Eye (tissue), 1 donor: ENCODE data around the gene ZNF337.
"Not testable (repeated sequence)": the region's sequence is repeated elsewhere in the genome, so short reads cannot be mapped to it uniquely, and the experiment has no call there.

Experiments used
- DNase-seq: peaks from one replicate; pipeline ENCODE4 v3.0.0-alpha.2; 2015

ZNF337 gene

DNA sequence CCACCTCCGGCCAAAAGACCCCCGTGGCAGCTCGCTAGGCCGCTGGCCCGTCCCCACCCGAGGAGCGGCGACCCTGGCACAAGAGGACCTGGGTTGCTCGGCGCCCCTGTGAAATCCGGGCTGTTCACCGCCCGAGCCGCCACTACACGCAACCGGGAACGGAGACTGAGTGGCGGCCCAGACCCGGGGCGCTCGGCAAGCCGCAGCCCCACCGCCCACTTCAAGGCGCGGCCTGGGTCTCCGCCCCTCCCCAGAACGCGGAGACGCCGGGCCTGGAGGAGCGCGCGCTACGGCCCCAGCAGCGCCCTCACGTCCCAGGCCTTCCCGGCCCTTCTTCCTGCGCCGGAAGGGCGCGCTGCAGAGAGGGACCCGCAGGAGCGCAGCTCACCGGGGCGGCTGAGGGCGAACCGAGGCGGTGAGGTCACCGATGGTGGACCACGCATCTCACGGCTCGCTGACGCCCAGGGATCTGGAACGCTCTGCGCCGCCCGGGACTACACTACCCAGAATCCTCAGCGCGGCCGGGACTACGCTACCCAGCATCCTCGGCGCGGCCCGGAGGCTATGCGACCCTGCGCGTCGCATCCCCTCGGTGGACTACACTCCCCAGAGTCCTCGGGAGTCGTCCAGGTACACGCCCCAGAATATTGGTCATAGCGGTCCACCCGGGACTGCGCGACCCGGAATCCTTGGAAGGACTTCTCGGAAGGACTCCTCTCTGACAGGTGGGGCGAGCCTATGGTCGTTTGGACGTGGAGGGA, at the start of gene ZNF337:
Gene ZNF337 (minus strand): TSS at position 483 of the 761 bp plus-strand sequence. CDS start 10,436 bp downstream, outside the sequence.
- peak; percentile 98 for DNase-seq

DNA sequence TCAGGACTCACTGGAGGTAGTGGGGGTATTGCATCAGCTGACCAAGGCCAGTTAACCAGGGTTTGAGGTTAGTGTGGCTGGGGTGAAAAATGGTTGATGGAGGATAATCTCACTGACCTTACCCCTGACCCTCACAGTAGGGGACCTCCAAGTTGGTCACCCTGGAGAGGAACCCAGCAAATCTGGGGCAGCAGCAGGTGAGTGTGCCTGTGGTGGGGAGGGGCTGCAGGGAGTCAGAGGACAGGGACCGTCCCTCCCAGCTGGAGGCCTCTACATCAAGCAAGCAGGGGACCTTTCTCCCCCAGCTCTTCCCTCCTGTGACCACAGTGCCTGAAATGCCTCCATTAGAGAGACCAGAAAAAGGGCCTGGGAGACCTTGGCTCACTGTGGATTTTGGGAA, 49.1 kb upstream of the ZNF337 start:
- no peak for DNase-seq

DNA sequence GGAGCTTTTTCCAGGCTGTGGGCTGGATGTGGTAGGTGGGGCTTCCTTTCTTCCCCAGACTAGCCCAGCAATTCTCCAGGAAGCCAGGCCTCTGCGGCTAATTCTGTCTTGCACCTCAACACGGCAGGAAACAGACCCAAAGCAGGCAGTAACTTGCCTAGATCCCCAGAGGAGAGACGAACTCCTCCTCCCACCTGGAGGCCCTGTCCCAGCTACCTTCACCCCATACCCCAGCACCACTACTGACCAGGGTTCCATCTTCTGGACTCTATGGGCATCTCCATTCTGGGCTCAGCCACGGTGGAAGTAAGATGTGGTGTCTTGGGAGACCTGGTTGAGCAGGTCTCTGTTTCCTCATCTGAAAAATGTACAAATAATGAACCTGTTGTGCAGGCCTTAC, 48.4 kb upstream of the ZNF337 start:
- DNase-seq, result no peak

DNA sequence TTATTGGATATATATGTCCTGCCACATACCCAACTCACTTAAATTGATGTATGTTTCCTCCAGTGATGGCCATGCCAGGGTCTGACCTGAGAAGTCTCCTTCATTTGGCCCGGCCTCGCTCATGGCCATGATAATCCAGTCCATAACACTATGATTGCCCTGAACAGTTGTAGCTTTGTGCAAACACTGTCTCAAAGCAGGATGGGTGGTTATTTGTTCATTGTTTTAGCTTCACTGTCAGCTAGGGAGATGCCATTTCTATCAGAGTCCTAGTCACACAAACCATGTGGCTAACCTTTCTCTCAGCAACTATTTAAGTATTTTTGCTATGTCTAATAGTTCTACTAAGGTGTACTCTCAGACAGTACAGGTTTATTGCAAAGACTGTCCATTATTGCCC, 47.6 kb upstream of the ZNF337 start:
- no peak for DNase-seq

DNA sequence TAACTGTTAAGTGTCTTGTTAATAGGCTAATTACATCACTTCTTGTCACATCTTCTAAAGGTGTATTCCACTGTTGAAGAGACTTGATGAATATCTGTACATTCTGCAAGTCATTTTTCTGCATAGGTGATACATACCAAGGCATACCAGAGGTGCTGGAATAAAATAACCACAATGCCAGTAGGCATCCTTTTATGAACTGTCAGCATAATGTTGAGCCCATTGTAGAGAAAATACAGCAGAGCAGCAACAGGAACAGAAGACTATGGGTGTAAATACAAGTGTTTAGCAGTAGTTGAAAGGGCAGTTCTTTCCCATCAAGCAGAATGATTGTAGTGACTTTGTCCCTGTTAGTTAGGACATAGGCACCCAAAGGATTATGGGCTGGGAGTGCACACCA, 44.4 kb upstream of the ZNF337 start:
- DNase-seq, result no peak

DNA sequence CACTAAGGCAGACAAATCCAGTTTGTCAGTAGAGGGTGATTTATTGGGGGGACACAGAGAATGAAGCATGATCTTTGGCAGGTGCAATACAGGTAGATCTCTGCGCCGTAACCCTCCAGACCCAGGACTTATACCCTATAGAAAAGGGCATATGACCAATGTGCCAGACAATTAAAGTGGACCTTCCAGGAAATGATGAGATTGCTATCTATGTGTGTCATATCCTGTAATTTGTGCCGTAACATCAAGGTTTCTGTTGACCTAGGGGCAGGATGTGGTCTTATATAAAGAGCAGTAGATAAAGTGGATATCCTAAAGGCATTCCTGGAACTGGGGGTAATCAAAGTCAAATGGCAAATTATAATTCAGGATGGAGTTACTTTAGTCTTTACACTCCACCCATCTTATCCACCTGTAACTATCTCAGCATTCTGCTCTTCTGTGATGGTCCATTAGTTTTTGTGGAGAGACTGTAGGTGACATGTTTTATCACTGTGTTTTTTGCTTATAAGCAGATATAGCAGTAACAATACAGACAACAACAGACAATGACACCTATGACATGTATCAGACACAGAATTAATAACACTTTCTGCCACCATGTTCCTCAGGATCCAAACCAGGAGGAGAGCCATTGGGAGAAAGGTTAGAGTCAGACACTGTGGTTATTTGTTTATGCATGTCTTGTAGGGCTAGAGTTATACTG, 43.1 kb upstream of the ZNF337 start:
- DNase-seq, result no peak

DNA sequence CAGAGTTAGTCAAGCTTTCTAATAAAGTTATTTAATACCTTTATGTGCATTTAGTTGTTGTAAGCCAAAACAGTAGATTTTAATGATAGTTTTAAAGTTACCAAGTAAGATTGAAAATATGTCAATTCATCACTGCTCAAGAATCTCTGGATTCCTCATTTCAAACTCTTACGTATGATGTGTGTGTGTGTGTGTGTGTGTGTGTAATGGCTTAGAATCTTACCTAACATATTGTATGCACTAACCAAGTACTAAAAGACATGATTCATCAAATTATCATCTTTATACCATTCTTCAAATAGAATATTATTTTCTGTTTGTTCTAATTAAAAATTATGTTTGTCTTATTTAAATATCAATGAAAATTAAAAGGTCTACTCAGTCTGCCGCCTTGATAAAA, 41.5 kb upstream of the ZNF337 start:
- no peak for DNase-seq

DNA sequence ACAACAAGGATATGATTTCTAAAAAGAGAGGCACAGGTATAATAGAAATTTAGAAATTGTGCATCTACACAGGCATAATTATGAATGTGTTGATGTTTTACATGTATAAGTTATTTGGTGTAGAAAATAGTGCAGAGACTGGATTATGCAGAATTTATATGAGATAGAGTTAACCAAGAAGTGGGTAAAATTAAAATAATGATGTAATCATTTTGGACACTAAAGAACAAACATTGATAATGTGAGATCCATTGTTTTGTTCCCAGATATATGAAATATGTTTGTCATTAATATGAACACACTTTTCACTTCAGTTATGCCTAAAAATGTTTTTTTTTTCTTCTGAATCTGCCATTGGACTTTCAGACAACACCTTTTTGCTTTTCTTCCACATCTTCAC, 37.2 kb upstream of the ZNF337 start:
- no peak for DNase-seq

DNA sequence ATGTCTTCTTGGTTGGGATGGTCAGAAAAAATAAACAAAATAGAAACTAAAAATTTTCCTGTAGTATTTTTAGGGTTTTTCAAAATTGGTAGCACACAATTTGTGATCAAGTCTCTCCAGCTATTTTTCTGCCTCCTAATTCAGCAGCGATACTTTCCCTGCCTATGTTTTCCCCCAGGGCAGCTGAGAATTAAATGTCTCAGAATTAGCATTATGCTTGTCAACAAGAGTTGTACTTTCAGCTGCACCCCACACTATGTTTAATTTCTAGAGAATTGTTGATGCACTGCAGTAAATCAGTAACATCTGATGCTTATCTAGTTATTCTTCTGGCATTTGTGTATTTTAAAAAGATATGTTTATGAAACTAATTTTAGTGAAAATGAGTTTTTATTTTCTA, 34.2 kb upstream of the ZNF337 start:
- DNase-seq, result no peak

DNA sequence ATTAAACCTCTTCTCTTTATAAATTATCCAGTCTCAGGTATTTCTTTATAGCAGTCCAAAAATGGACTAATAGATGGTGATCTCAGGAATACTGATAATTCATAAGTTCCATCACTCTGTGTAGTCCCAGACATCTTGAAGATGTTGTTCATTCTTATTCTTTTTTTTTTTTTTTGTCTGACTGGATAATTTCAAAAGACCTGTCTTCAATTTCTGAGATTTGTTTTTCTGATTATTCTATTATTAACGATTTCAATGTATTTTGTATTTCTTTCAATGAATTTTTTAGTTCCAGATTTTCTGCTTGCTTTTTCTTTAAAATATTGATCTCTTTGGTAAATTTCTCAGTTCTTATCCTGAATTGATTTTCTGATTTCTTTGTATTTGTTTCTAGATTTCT, 29.7 kb upstream of the ZNF337 start:
- no peak for DNase-seq

DNA sequence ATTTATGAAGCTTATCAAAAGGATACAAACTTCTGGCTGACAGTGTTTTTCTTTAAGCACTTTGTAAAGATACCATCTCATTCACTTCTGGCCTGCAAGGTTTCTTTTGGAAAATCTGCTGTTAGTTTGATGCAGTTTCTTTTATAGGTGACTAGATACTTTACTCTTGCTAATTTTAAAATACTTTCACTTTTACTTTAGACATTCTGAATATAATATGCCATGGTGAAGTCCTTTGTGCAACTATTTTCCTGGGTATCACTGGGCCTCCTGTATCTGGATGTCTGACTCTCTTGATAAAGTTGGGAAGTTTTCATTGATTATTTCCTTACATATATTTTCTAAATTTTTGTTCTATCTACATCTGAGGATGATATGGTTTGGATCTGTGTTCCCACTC, 29.0 kb upstream of the ZNF337 start:
- no peak for DNase-seq

DNA sequence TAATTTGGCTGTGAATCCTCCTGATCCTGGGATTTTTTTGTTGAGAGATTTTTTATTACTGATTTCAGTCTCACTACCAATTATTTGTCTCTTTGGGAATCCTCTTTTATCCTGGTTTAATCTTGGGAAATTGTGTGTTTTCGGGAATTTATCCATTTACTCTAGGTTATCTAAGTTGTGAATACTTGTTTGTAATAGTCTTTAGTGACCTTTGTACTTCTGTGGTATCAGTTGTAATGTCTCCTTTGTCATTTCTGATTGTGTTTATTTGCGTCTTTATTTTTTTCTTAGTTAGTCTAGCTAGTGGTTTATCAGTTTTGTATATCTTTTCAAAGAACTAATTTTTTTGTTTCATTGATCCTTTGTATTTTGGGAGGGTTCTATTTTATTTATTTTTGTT, 27.3 kb upstream of the ZNF337 start:
- DNase-seq, result no peak

DNA sequence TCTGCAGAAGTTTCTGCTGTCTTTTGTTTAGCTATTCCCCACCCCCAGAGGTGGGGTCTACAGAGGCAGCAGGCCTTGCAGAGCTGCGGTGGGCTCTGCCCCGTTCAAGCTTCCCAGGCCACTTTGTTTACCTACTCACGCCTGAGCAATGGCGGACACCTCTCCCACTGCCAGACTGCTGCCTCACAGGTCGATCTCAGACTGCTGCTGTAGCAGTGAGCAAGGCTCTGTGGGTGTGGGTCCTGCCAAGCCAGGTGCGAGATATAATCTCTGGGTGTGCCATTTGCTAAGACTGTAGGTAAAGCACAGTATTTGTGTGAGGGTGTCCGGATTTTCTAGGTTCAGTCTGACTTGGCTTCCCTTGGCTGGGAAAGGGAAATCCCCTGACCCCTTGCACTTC, 23.6 kb upstream of the ZNF337 start:
- no peak for DNase-seq

DNA sequence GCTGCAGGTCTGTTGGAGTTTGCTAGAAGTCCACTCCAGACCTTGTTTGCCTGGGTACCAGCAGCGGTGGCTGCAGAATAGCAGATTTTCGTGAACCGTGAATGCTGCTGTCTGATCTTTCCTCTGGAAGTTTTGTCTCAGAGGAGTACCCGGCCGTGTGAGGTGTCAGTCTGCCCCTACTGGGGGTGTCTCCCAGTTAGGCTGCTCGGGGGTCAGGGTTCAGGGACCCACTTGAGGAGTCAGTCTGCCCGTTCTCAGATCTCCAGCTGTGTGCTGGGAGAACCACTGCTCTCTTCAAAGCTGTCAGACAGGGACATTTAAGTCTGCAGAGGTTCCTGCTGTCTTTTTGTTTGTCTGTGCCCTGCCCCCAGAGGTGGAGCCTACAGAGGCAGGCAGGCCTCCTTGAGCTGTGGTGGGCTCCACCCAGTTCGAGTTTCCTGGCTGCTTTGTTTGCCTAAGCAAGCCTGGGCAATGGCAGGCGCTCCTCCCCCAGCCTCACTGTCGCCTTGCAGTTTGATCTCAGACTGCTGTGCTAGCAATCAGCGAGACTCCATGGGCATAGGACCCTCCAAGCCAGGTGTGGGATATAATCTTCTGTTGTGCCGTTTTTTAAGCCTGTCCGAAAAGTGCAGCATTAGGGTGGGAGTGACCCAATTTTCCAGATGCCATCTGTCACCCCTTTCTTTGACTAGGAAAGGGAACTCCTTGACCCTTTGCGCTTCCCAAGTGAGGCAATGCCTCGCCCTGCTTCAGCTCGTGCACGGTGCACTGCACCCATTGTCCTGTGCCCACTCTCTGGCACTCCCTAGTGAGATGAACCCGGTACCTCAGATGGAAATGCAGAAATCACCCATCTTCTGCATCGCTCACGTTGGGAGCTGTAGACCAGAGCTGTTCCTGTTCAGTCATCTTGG, 22.5 kb upstream of the ZNF337 start:
- DNase-seq, result not testable (repeated sequence)

DNA sequence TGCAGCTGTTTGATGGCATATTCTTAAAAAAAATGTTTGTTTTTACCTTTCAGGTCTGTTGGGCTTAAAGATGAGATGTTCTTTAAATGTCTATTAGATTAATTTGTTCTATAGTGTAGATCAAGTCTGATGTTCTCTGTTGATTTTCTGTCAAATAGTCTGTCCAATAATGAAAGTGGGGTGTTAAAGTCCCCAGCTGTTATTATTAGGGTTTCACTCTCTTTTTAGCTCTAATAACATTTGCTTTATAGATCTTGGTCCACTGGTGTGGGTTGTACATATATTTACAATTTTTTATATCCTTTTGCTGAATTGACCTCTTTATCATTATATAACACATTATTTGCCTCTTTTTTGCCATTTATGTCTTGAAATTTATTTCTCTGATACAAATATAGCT, 11.0 kb upstream of the ZNF337 start:
- no peak for DNase-seq

DNA sequence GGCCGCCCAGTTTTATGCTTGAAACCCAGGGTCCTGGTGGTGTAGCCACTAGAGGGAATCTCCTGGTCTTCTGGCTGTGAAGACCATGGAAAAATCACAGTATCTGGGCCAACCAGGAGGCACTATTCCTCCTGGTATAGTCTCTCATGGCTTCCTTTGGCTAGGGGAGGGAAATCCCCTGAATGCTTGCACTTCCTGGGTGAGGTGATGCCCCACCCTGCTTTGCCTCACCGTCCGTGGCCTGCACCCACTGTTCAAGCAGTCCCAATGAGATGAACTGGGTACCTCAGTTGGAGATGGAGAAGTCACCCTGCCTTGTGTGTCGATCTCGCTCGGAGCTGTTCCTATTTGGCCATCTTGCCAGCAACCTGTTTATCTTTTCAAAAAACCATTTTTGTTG, 10.1 kb upstream of the ZNF337 start:
- no peak for DNase-seq

DNA sequence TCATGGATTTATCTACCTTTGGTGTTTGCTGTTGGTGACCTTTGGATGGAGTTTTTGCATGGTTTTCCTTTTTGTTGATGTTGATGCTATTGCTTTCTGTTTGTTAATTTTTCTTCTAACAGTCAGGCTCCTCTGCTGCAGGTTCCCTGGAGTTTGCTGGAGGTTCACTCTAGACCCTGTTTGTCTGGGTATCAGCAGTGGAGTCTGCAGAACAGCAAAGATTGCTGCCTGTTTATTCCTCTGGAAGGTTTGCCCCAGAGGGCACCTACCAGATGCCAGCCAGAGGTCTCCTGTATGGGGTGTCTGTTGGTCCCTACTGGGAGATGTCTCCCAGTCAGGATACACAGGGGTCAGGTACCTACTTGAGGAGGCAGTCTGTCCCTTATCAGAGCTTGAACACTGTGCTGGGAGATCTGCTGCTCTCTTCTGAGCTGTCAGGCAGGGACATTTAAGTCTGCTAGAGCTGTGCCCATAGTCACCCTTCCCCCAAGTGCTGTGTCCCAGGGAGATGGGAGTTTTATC, 9.2 kb upstream of the ZNF337 start:
- DNase-seq, result no peak

DNA sequence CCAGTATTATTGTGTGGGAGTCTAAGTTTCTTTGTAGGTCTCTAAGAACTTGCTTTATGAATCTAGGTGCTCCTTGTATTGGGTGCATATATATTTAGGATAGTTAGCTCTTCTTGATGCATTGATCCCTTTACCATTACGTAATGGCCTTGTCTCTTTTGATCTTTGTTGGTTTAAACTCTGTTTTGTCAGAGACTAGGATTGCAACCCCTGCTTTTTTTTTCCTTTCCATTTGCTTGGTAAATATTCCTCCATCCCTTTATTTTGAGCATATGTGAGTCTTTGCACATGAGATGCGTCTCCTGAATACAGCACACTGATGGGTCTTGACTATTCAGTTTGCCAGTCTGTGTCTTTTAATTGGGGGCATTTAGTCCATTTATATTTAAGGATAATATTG, 7.7 kb upstream of the ZNF337 start:
- not testable (repeated sequence) for DNase-seq

DNA sequence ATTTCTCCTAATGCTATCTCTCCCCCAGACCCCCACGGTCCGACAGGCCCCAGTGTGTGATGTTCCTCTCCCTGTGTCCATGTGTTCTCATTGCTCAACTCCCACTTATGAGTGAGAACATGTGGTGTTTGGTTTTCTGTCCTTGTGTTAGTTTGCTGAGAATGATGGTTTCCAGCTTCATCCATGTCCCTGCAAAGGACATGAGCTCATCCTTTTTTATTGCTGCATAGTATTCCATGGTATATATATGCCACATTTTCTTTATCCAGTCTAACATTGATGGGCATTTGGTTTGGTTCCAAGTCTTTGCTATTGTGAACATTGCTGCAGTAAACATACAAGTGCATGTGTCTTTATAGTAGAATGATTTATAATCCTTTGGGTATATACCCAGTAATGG, 4.2 kb upstream of the ZNF337 start:
- DNase-seq, result not testable (repeated sequence)

DNA sequence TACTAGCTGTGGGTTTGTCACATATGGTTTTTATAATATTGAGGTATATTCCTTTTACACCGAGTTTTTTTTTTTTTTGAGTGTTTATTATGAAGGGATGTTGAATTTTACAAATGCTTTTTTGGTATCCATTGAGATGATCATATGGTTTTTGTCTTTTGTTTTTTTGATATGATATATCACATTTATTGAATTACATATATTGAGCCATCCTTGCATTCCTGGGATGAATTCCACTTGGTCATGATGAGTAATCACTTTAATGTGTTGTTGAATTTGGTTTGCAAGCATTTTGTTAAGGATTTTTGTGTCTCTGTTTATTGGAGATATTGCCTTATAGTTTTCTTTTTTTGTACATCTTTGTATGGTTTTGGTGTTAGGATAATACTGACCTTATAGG, 3.3 kb upstream of the ZNF337 start:
- DNase-seq, result peak; percentile 27

DNA sequence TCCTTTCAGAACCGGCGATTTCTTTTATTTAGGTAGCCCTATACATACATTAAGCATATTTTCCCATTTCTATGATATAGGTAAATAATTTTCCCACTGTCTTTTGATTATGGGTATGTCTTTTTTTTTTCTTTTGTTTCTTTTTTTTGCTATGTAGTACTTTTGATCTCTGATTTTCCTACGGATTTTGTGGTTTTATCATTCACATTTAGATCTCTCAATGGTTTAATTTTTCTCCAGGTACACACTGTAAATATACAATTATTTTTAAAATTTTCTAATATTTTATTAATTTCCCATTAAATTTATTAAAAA, 436 bp upstream of the ZNF337 start:
- no peak for DNase-seq

DNA sequence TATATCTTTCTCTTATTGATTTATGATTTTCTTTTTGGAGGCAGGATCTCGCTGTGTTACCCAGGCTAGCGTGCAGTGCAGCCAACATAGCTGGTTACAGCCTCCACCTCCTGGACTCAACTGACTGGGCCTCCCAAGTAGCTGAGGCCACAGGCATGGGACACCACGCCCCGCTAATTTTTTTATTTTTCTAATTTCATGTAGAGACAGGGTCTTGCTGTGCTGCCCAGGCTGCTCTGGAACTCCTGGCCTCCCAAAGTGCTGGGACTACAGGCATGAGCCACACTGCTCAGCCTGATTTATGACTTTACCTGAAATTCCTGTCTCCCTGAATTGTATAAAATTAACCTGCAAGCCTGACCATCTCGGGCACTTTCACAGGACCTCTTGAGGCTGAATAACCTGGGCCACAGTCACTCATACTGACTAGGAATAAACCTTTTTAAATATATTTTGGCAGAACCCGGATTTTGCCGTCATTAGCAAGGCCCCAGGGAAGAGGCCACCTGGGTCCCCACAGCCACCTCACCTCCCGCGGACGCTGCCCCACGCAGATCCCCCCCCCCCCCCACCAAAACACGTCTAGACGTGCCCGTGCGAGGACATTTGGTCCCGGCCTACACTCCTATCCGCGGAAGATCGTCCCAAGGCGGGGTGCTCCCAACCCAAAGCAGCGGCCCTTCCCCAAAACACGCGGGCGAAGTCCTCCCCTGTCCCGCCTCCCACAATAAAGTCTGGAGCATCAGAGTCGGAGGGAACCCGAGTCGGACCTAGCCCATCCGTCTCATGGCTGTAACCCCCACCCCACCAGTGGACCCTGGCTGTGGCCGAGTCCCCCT, 902 bp downstream of the ZNF337 start:
- DNase-seq, result no peak

DNA sequence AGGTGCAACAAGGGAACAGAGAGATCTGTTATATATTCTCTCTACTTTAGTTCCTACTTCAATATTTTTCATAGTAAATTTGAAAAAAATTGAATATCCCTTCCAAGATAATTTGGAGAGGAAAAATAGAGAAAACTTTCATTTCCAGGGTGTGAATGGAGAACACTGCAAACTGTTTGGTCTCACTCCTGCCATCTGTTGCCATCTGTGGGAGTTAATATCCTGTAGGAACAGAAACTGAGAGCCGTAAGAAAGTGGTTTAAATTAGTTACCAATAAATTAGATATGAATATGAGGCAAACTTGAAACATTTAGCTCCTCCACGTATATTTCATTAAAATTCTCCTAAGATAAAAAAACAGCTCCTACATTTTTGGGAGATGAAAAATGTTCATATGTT, 4.2 kb downstream of the ZNF337 start:
- DNase-seq, result no peak
